AG09309 (cell line): Measurements from ENCODE around the gene PTPN21.

Source experiments
- DNase-seq: peaks from one replicate; pipeline ENCODE4 v3.0.0-alpha.2; 2010; ENCODE audit warnings: low read depth
- H3K4me3 ChIP-seq: 2 replicates; pipeline ENCODE4 v1.5.1; 2011; ENCODE audit warnings: mild to moderate bottlenecking, low read depth, low read length, moderate library complexity; ENCODE audit not compliant: control insufficient read depth
- CTCF ChIP-seq: IDR thresholded peaks from 2 replicates; pipeline ENCODE4 v1.5.1; 2011; ENCODE audit warnings: mild to moderate bottlenecking, low read depth, low read length, inconsistent platforms; ENCODE audit not compliant: insufficient read depth, control insufficient read depth; ENCODE audit errors: missing control alignments

Gene PTPN21

GRCh38 chr14:88424573-88424972, 130.2 kb downstream of the PTPN21 start:
- peak; percentile 39 for DNase-seq

GRCh38 chr14:88422919-88423650, 131.7 kb downstream of the PTPN21 start:
- no peak overlapping the region for H3K4me3 ChIP-seq
- no peak for TF ChIP-seq CTCF
- DNase-seq = peak; percentile 55

More at GRCh38 chr14:88424573-88424972, 130.2 kb downstream of the PTPN21 start:
- H3K4me3 ChIP-seq = no peak overlapping the region
- no peak for TF ChIP-seq CTCF

- DNase-seq = no peak
- no peak for TF ChIP-seq CTCF
Measured at GRCh38 chr14:88422047-88422446, 132.8 kb downstream of the PTPN21 start.

GRCh38 chr14:88421286-88421685, 133.5 kb downstream of the PTPN21 start:
- TF ChIP-seq CTCF = no peak
- no peak overlapping the region for H3K4me3 ChIP-seq
- peak; percentile 42 for DNase-seq

More at GRCh38 chr14:88422047-88422446, 132.8 kb downstream of the PTPN21 start:
- H3K4me3 ChIP-seq = no peak overlapping the region

- no peak for DNase-seq
- no peak for TF ChIP-seq CTCF
Measured at GRCh38 chr14:88420187-88420586, 134.6 kb downstream of the PTPN21 start.

GRCh38 chr14:88417594-88417993, 137.2 kb downstream of the PTPN21 start:
- no peak for DNase-seq
- TF ChIP-seq CTCF = no peak
- H3K4me3 ChIP-seq = no peak overlapping the region

More at GRCh38 chr14:88420187-88420586, 134.6 kb downstream of the PTPN21 start:
- no peak overlapping the region for H3K4me3 ChIP-seq
